Cardiac fibroblast (primary cell): ENCODE data around the gene SEPTIN6.

Source experiments
- DNase-seq, 2 donors: peaks; one replicate each; pipeline versions ENCODE4 v3.0.0 to v3.0.0-alpha.2; 2010; ENCODE audit warnings: low read depth in 2 of 2
- H3K4me3 ChIP-seq, 2 donors: replicated peaks in 1 of 2; 1 replicate in 1 of 2; 2 replicates in 1 of 2; pipeline ENCODE4 v1.5.1; 2011; ENCODE audit warnings: low read depth in 2 of 2, low read length in 2 of 2, mild to moderate bottlenecking in 2 of 2, moderate library complexity in 1 of 2
- TF ChIP-seq, protein P1 (sequence below): IDR thresholded peaks from one replicate; pipeline ENCODE4 v1.5.1; 2011; ENCODE audit warnings: low read depth, mild to moderate bottlenecking, low read length, inconsistent platforms

SEPTIN6 gene

DNA sequence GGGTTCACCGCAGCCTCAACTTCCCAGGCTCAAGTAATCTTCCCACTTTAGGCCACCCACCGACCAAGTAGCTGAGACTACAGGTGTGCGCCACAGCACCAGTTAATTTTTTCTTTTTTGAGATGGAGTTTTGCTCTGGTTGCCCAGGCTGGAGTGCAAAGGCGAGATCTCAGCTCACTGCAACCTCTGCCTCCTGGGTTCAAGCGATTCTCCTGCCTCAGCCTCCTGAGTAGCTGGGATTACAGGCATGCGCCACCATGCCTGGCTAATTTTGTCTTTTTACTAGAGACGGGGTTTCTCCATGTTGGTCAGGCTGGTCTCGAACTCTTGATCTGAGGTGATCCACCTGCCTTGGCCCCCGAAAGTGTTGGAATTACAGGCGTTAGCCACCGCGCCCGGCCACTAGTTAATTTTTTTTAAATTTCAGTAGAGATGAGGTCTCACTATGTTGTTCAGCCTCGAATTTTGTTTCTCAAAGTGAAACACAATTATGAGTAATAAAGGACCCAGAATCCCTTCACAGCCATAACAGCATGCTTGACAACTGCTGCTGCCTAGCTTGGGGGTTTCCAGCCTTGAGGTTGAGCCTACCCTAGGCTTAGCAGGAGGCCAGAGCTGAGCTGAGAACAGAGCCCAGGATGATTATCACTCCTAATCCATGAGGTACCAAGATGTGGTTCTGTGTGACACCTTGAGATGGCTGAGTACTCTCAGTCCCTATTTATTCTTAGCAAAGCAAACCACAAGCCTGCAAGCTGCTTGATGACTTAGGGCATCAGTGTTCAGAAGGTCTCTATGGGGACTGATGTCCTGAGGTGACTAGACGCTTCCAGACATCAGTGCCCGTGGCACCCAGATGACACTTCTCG lies 45.2 kb downstream of the SEPTIN6 start:
- no peak overlapping the region for H3K4me3 ChIP-seq
- DNase-seq = no peak
- TF ChIP-seq, protein P1, sequence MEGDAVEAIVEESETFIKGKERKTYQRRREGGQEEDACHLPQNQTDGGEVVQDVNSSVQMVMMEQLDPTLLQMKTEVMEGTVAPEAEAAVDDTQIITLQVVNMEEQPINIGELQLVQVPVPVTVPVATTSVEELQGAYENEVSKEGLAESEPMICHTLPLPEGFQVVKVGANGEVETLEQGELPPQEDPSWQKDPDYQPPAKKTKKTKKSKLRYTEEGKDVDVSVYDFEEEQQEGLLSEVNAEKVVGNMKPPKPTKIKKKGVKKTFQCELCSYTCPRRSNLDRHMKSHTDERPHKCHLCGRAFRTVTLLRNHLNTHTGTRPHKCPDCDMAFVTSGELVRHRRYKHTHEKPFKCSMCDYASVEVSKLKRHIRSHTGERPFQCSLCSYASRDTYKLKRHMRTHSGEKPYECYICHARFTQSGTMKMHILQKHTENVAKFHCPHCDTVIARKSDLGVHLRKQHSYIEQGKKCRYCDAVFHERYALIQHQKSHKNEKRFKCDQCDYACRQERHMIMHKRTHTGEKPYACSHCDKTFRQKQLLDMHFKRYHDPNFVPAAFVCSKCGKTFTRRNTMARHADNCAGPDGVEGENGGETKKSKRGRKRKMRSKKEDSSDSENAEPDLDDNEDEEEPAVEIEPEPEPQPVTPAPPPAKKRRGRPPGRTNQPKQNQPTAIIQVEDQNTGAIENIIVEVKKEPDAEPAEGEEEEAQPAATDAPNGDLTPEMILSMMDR = no peak

DNA sequence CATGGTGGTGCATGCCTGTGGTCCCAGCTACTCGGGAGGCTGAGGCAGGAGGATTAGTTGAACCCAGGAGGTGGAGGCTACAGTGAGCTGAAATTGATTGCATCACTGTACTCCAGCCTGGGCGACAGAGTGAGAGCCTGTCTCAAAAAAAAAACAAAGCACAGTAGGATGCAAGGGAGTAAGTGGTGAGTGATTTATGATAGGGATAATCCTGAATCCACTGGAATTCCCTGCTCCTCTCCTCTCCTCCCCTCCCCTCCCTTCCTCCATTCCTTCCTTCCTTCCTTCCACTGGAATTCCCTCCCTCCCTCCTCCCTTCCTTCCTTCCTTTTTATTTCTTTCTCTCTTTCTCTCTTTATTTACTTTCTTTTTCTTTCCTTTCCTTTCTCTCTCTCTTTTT lies 45.9 kb downstream of the SEPTIN6 start:
- TF ChIP-seq, protein P1 = no peak
- no peak for DNase-seq
- no peak overlapping the region for H3K4me3 ChIP-seq

DNA sequence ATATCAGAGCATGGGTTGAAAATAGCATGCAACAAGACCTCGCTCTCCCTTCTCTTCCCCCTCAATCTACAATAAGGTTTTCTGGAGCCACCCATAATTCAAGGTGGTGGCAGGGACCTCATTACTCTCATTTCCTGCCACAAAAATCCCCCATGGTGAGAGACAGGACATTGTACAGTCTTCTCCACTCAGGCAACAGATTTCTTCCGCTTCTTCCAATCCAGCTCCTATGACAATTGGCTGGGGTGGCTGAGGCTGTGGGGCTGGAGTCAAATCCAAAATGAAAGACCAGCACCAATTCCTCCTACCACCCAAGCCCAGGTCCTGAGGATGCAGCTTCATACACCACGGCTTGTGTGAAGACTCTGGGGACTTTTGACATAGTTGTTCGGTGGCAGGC lies 46.5 kb downstream of the SEPTIN6 start:
- no peak for DNase-seq
- TF ChIP-seq, protein P1 = no peak
- no peak overlapping the region for H3K4me3 ChIP-seq

DNA sequence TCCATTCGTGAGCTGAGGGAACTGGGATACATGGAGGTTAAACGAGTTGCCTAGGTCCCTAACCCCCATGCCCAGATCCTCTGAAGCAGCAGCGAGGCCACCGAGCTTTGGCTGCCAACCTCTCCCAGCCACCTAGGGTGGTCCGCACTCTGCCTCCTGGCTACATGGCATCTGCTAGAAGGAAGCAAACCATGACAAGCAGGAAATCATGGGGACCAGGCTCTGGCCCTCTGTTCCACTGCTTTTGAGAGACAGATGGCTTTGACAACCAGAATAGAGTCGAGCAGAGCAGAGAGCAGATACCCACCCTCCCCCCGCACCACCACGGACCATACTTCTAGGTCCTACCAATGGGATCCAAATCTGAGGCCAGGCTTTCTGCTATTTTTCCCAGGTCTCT lies 49.3 kb downstream of the SEPTIN6 start:
- TF ChIP-seq, protein P1 = no peak
- no peak overlapping the region for H3K4me3 ChIP-seq
- no peak for DNase-seq
